Esophagus (tissue), 2 donors: ENCODE results near the gene IFNB1. TPM values are rescaled to one million over a fixed set of nuclear protein-coding genes. Genes with fewer than 3 reads are reported as not detected.

ENCODE experiments used
- polyA plus RNA-seq, 2 donors: library from polyadenylated mRNA; stranded (reverse); fragments of 200-250 nt; gene quantifications; one replicate each; pipeline ENCODE4 v1.2.3, GENCODE V29; 2013
- donor health status: healthy with polysubstance abuse.
- donor health status: Bipolar disorder and iron deficiency.

Gene IFNB1
- polyA plus RNA-seq, 2 donors = not detected

Other genes starting within 250 kb of the IFNB1 start
- 1 to 10 TPM in 1 of 2 donors, under 1 TPM in 1; 0.98 to 1.1 TPM for gene HACD4, start 46.3 kb downstream of the IFNB1 start, polyA plus RNA-seq
- not detected for gene IFNW1, start 63.9 kb upstream of the IFNB1 start, polyA plus RNA-seq
- gene IFNA21, start 88.7 kb upstream of the IFNB1 start, polyA plus RNA-seq = not detected
- not detected for gene IFNA4, start 109.6 kb upstream of the IFNB1 start, polyA plus RNA-seq
- not detected for gene IFNA7, start 124.3 kb upstream of the IFNB1 start, polyA plus RNA-seq
- gene IFNA10, start 129.2 kb upstream of the IFNB1 start, polyA plus RNA-seq = not detected
- not detected for gene IFNA16, start 139.4 kb upstream of the IFNB1 start, polyA plus RNA-seq
- gene IFNA17, start 150.3 kb upstream of the IFNB1 start, polyA plus RNA-seq = not detected
- gene IFNA14, start 162.1 kb upstream of the IFNB1 start, polyA plus RNA-seq = not detected
- under 1 TPM in 1 of 2 donors, not detected in 1; 0.04 TPM for gene IFNA5, start 227.4 kb upstream of the IFNB1 start, polyA plus RNA-seq